HG03469 (cell line): ENCODE data around the gene TECR.
"Not testable (repeated sequence)": the region's sequence is repeated elsewhere in the genome, so short reads cannot be mapped to it uniquely, and the experiment has no call there.

ENCODE experiments used
- ATAC-seq: cut with Tn5 transposase; IDR thresholded peaks from one replicate; pipeline ENCODE4 v1.9.1; 2021; ENCODE audit warnings: mild to moderate bottlenecking, moderate library complexity, moderate number of reproducible peaks; ENCODE audit not compliant: unreplicated experiment

TECR gene

DNA sequence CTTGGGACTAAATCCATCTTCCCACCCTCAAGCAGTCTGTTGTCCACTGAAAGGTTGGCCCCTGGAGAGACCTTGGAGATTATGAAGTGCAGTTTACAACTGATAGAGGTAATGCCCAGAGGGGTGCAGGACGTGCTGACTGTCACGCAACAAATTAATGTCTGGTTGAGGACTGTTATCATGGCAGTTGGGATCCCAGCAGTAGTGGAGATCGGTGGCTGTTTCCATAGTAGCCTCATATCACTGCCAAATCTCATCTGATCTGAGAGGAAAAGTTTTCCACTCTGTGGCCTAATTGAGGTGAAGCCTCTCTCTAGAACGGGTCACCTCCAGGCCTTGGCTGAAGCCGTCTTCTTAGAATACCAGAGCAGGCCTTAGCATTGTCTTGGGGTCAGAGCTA, 4.1 kb downstream of the TECR start:
- ATAC-seq = no peak

DNA sequence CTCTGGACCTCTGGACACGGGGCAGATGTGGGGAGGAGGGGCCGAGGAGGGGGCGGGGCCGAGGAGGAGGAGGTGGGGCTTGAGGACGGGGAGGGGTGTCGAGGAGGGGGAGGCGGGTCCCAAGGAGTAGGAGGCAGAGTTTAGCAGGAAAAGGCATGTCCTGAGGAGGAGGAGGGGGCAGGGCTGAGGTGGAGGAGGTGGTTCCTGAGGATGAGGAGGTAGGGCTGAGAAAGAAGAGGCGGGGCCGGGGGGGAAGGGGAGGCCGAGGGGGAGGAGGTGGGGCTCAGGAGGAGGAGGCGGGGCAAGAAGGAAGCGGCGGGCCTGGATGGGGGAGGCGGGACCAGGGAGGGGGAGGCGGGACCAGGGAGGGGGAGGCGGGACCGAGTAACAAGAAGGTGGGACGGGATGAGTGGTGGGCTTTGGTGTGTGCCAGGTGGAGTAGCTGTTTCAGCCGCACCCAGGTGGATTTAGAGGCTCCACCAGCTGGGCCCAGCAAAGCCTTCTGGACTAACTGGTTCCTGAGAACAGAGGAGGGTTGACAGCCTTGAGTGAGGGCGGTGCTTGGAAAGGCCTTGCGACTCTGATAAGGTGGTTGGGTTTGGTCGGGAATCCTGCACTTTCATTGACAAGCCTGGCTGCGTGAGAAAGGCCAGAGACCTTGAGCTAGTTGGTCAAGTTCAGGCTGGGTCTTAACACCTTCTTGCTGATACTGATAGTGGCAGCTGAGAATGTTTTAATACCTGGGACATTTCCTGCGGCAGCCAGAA, 7.7 kb downstream of the TECR start:
- no peak for ATAC-seq

DNA sequence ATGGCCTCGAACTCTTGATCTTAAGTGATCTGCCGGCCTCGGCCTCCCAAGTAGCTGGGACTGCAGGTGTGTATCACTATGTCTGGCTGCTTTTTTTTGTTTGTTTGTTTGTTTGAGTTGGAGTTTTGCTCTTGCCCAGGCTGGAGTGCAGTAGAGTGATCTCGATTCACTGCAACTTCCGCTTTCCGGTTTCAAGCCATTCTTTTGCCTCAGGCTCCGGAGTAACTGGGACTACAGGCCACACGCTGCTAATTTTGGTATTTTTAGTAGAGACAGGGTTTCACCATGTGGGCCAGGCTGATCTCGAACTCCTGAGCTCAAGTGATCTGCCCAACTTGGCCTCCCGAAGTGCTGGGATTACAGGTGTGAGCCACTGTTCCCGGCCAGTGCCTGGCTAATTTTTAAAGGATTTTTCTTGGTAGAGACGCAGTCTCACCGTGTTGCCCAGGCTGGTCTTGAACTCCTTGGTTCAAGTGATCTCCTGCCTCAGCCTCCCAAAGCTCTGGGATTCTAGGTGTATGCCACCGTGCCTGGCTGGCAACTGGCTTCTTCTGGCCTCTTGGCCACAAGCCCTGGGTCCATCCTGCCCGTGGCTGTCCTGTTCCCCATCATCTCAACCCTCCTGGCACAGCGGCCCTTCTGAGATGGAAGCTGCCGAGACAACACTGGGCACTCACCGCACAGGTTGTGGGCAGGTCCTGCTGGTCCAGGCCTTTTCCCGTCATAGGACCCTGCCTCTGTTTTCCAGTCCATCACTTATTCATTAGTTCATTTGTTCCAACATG, 11.5 kb downstream of the TECR start:
- ATAC-seq = no peak

DNA sequence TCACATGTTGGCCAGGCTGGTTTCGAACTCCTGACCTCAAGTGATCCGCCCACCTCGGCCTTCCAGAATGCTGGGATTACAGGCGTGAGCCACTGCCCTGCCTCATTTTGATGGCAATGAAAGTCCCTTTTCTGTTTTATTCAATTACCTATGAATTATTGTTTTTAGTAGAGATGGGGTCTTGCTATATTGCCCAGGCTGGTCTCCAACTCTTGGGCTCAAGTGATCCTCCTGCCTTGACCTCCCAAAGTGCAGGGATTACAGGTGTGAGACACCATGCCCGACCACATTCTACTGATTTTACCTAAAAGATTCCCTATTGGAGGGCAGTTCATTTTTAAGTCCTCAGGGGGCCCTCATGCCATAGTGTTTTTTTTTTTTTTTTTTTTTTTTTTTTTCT, 12.6 kb downstream of the TECR start:
- not testable (repeated sequence) for ATAC-seq

DNA sequence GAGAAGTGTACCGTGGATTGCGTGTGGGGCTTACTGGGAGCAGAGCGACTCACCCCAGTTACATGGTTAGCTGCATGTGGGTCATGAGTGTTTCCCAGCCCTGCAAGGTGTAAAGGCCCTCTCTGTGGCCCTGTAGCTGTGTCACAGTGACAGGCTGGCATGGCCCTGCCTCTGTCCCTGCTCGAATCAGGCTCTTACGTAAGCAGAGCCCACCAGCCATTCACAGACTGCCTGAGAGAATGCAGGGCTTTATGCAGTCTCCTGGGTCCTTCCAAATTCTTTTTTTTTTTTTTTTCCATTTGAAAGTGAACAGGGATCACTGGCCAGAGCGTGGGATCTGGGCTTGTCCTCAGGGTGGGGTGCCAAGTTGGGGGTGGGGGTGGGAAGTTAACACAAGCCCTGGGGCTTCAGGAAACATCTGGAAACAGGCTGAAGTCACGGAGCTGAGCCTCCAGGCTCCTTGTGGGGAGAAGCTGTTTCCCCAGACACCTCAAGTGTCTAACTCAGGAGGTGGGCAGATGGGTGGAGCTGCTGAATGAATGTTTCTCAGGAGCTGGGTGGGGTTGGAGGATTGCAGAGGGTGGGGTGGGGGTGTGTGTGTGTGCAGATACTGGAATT, 13.4 kb downstream of the TECR start:
- ATAC-seq = no peak

DNA sequence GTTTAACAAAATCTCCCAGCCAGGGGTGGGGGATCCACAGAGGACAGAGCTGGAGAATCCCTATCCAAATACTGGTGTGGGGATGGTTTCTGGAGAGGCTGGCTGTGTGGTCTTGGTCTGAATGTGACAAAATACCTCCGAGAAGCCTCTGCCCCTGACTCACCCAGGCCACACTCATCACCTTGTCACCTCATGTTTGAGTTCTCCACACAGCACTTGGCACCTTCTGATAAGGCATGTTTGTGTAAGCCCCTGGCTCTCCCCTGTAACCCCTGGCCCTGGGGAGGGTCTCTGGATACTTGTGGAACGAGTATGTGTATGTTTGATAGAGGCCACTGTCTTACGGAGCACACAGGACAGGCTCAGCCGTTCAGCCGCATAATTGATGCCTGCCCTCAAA, 14.7 kb downstream of the TECR start:
- no peak for ATAC-seq

DNA sequence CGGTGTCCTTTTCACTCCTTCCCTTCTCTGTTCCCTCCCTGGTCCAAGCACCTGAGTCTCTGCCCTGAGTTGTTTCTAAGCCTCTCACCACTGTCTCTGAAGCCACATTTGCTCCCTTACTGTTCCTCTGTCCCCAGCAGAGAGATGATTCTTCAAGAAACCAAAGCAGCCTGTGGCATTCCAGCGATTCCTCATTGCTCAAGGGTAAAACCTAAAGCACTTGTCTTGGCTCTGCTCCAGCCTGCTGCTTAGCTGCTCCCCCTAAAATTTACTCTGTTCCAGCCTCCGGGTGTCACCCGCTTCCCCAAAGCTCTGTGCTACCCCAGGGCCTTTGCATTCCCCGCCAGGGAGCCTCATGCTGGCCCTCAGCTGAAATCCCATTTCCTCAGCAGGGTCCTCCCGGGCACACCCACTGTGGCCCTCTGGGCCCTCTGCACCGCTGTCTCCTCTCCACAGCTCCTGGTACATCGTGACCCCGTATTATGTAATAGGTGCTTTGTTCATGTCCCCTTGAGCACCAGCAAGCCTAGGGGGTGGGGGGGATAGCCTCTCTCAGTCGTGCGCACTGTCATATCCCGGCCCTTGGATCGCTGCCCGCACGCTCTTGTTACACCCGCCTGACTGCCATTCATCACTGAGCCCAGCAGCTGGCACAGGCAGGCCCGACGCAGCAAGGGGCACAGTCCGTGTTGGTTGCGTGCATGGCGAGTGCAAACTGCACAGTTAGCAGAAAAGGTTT, 15.8 kb downstream of the TECR start:
- no peak for ATAC-seq

DNA sequence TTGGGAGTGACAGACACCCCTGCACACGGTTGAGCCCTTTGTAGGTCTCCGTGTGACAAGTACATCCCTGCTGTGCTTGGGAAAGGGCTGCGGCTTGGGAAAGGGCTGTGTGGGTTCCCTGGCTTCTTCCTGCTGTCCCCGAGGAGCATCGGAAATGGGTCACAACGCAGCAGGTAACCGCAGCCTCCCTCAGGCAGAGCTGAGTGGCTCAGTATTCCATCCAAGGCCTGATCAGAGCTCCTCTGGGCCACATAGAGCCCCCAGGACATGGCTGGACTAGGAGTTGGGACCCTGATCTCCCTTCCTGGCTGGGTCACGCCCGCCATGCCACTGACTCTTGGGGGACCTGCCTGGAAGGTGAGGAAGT, 16.3 kb downstream of the TECR start:
- no peak for ATAC-seq

DNA sequence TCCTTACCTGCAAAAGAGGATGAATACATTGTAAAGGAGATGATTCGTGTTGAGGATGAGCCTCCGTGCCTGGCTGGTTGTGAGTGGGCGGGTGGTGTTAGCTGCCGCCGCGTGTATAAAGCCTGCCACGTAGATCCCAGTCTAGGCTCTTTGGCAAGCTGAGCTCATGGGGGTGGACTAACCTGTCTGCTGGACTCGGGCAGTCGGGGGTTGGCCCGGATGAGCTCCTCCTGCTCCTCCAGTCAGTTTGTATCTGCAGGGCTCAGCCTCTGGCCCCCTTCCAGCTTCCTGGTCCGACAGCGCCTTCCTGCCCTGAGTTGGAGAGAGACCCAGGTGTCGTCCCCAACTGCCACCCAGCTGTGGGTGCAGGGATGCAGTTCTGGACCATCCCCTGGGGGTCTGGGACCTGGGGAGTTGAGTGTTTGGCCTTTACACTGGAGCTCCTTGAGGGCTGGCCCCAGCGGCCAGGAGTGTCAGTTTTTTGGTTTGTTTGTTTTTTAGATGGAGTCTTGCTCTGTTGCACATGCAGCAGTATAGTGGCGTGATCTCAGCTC, 20.9 kb downstream of the TECR start:
- ATAC-seq = no peak

DNA sequence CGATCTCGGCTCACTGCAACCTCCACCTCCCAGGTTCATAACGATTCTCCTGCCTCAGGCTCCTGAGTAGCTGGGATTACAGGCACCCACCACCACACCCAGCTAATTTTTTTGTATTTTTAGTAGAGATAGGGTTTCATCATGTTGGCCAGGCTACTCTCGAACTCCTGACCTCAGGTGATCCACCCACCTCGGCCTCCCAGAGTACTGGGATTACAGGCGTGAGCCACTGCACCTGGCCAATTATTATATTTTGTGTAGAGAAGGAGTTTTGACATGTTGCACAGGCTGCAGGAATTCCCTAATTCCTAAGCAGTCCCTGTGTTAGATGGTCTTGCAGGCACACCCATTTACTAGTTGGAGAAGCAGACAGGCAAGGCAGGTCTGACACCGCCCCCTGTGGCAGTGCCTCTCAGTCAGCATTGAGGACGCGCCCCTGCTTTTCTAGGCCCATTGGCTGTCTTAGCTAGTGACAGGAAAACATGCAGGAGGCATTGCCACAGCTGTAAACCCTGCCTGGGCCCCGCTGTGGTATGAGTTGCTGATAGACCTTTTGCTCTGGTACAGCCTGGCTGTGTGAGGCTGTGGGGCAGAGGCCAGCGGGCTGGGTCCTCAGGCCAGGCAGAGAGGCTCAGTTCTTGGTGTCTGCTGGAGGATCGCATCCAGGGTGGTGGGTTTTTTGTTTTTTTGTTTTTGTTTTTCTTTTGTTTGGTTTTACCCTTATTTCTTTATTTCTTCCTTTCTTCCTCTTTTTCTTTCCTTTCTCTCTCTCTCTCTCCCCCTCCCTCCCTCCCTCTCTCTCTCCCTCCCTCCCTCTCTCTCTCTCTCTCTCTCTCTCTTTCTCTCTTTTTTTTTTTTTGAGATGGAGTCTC, 22.0 kb downstream of the TECR start:
- not testable (repeated sequence) for ATAC-seq

DNA sequence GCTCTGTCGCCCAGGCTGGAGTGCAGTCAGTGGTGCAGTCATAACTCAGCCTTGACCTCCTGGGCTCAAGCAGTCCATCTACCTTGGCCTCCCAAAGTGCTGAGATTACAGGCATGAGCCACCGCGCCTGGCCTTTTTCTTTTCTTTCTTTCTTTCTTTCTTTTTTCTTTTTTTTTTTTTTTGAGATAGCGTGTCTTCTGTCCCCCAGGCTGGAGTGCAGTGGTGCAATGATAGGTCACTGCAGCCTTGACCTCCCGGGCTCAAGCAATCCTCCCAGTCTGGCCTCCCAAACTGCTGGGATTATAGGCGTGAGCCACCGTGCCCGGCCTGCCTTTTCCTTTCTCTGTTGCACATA, 22.6 kb downstream of the TECR start:
- ATAC-seq = not testable (repeated sequence)

DNA sequence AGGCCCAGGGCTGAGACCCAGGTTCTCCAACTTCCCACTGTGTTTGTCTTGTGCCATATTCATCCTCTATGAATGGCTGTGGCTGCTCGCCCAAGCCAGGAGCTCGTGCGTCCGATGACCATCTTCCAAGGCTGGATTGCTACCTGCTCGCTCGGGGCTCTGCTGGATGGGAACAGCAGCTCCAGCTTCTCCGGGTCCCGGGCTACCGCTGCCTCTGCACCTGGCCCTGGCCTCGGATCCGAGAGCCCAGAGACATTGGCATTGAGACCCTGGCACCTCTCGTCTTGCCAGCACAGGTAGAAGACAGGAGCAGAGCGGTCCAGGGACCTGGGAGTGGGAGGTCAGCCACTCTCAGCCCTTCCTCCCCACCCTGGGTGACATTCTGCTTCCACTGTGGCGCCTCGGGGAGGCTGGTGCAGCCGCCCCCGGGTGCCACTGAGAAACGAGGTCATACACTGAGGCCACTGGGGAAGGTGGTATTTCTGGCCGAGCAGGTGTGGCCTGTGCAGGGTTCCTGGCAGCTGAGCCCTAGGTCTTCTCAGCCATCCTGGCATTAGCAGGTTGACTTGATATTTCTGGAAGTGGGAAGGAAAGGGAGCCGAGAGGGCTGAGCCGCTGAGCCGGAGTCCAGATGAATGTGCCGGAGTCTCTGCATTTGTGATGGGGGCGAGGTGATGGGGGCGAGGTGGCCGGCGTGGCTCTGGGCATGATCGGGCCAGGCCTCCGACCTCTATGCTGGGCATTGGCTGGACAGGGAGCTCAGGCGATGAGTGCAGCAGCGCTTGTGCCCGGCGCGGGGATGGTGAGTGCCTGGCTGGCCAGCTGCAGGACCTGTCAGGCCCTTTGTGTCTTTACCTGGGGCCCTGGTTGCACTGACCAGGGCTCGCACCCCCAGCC, 23.9 kb downstream of the TECR start:
- ATAC-seq = no peak

DNA sequence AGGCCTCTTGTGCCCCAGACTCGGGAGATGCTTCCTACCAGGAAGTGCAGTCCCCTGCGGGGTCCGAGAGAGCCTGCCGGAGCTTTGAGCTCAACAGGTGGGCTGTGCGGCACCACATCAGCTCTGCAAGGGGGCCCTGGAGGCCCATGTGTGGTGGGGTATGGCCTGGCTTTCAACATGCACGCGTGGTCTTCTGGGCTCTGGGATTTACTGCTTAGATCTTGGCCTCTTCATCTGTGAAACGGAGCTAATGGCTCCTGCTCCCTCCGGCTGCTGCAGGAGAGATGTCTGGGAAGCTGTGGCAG, 24.5 kb downstream of the TECR start:
- ATAC-seq = no peak

DNA sequence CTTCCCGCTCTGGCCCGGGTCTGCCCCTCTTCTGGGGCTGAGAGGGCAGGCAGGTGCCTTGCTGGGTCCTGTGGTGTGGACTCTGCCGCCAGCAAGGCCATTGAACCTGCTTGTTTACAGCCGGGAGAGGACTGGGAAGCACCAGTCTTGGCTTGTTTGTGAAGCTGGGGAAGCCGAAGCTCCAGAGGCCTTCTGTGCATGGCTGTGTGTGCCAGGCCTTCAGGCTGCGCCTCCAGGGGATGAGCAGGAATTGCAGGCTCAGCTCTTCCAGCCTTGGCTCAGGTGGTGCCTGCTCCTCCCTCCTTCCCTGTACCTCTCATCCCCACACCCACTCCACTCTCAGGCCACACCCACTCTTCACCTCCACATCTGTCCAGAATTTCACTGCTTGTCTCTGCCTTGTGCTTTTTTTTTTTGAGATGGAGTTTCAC, 25.0 kb downstream of the TECR start:
- no peak for ATAC-seq

DNA sequence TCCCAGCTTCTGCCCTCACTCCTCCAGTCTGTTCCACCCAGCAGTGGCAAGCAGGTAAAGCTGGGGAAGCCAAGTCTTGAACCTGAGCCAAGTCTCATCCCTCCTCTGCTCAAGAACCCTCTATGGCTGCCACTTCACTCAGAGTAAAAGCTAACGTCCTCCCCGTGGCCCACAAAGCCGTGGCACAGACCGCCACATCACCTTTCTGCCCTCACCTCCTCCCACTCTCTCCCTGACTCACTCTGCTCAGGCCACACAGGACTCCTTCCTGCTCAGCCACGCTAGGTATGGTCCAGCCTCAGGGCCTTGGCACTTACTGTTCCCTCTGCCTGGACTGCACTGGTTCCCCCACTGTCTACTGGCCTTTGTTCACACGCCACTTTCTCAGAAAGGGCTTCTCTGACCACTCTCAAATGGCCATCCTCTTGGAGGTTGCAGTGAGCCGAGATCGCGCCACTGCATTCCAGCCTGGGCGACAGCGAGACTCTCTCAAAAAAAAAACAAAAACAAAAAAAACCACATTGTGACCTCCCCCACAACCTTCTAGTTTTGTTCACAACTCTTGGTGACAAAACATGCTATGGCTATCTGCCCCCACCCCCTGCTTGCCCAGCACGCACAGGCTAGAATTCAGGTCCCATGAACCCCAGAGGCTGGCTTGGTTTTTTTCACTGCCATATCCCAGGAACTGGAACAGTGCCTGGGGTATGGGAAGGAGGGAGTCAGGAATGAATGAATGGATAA, 26.7 kb downstream of the TECR start:
- ATAC-seq = no peak

DNA sequence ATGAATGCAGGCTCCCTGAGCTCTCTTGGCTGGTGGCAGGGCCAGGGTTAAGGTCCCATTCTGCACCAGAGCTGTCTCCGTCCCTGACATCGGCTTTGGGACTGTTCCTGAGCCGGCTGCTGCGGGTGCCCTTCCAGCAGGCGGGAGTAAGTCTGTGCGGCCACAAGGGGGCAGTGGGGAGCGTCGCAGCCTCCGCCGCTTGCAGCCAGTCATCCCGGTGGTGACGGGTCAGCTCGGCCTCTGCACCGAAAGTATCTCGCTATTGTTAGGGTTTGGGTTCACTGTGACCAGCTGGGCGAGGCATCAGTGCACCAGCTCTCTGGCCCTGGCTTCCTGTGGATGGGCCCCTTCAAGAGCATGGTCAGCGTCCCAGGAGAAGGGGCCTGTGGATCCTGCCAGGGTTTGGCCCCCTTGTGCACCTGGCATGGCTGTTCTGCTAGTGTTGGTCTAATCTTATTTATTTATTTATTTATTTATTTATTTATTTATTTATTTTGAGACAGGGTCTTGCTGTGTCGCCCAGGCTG, 27.3 kb downstream of the TECR start:
- no peak for ATAC-seq

DNA sequence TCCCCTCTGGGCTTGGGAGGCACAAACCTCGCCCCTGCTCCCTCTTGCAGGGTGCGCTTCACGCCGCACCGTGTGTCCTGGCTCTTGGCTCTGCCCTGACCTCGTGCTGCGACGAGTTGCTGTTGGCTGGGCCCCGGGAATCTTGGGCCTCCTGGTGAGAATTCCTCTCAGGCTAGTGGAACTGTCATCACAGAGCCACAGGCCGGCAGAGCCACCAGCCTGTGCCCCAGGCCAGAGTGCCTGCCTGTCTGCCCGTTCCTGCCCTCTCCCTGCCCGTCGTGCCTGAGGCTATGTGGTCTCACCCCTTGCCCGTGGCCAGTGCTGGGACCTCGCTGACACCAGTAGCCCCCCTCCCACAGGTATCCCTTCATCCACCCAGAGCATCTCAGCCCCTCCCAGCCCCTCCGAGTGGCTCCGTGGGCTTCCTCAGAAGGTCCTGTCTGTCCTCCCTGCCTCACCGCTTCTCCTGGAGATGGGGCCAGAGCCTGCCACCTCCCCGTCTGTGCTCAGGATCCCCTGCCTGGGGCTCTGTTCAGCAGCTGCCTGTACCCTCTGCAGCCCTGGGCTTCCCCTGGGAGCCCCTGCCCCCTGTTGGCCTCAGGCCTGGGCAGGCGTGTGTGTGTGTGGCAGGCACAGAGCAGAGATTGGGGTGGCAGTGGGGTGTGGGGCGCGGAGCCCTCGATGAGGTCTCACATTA, 29.1 kb downstream of the TECR start:
- ATAC-seq = no peak
